Stimulated activated CD4-positive, alpha-beta T cell treated with anti-CD3 and anti-CD28 coated beads, Interleukin-1b, Interleukin-23, amount 100 ng/mL, for 4 hours (primary cell): ENCODE measurements around the gene ST8SIA5.

Experiments
- DNase-seq, 2 donors: peaks; one replicate each; pipeline ENCODE4 v3.0.0-alpha.2; 2020; ENCODE audit warnings: low read depth in 2 of 2

ST8SIA5 gene

GRCh38 chr18:46672062-46672970 lies 84.5 kb downstream of the ST8SIA5 start:
- no peak for DNase-seq

GRCh38 chr18:46668694-46669093 lies 88.2 kb downstream of the ST8SIA5 start:
- no peak for DNase-seq

- no peak for DNase-seq
Measured at GRCh38 chr18:46668135-46668534, 88.7 kb downstream of the ST8SIA5 start.

DNA sequence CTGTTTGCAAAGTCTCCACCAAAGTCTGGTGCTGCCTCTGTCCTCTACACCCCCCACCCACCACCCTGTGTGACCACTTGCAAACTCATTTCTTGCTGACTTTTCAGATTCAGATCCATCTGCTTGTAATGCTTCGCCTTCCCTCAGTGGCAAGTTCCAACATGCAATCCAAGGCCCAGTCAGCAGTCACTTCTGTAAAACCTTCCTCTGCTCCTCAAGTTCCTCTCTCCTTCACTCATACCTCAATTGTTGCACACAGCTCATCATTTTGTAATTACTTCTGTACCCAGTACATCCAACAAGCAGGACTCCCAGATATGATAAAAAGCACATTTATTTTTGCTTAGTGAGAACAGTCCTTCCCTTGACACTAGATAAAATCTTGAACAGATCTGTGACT lies 93.3 kb downstream of the ST8SIA5 start:
- no peak for DNase-seq

GRCh38 chr18:46660957-46661749 lies 95.7 kb downstream of the ST8SIA5 start:
- DNase-seq = no peak

- no peak for DNase-seq
Measured at GRCh38 chr18:46659484-46659883, 97.4 kb downstream of the ST8SIA5 start.

DNA sequence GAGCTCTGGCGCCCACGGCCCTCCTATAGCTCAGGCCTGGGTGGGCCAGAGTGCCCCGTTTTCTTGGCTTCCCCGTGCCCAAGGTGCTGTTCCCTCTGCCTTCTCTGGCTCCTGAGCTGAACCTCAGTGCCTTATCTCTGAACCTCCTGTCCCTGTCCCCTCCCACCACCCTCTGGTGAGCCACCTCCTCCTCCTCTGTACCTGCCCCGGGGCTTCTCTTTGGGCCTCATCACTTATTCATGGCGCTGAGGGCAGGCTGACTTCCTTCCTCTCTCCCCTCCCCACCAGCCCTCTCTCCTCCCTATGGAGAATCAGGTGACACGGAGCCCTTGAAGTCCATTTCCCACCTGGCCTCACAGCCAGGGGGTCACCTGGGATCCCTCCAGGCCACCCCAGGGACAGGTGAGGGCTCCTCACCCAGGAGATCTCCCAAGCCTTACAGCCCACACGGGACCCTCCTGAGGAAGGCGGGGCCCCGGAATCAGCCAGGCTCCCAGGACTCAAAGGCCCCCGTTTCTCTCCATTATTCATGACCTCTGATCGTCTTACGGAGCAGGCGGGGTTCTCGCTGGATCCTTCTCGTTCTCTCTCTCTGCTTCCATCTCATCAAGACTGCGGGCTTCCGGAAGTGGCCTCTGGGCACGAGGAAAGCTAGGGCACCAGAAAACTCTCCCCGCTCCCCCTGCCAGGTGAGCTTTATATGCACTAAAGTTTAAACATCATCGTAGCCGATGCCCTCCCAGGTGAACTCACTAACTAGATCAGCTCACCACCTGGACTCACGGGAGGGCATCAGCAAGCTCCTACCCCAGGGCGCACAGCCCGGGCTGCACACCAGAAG lies 99.5 kb downstream of the ST8SIA5 start, which contains the start of gene LOXHD1:
Gene LOXHD1 (minus strand): TSS at position 106 of the 841 bp plus-strand sequence. CDS start 187 bp downstream, outside the sequence.
- DNase-seq = no peak

- DNase-seq = no peak
Measured at GRCh38 chr18:46656326-46657114, 100.3 kb downstream of the ST8SIA5 start.

DNA sequence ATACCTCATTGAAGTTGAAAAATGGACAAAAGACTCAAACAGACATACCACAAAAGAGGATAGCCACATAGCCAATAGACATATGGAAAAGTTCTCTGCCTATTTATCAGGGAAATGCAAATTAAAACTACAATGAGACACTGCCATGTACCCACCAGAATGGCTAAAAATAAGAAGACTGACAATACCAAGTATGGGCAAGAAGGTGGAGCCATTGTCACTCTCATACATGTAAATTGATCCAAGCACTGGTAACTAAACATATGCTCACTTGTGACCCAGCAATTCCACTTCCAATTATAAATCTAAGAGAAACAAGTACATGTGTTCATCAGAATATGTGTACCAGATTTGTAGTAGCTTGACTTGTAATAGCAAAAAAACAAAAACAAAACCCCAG lies 104.5 kb downstream of the ST8SIA5 start:
- DNase-seq = no peak

DNA sequence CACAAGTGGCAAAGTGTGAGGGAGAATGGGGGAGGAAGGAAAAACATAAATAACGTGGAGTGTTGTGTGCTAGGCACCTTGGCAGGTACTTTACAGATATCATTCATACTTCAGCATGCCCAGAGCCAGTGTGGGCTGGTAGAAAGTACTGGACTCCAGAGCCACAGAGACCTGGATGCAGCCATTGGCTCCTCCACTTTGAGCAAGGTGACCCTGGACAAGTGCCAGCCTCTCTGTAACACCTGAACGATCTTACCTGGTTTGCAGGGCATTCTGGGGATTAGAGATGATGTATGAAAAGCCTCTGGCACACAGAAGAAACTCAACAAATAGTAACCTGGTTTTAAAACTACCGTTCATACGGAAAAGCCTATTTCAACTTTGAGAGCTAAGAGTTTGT lies 106.2 kb downstream of the ST8SIA5 start:
- no peak for DNase-seq

- no peak for DNase-seq
Measured at GRCh38 chr18:46649071-46649862, 107.6 kb downstream of the ST8SIA5 start.

GRCh38 chr18:46646468-46646867 lies 110.4 kb downstream of the ST8SIA5 start:
- no peak for DNase-seq

GRCh38 chr18:46642561-46642960 lies 114.3 kb downstream of the ST8SIA5 start:
- no peak for DNase-seq

DNA sequence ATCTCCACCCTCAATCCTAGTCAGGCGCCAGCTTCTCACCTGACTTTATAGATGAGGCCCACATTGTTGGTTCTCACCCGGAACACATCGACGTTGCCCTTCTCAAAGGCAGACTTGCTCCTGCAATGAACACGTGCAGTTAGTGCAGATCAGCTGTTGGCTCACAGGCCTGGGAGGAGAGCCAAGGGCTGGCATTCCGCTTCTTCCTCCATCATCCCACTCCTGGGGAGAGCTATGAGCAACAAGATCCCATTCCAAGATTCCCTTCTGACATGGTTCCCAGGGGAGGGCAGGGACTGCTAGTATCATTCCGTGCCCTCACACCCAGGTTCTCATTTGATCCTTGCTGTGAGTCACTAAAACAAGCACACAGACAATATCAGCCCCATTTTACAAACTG lies 114.9 kb downstream of the ST8SIA5 start:
- DNase-seq = no peak

GRCh38 chr18:46639386-46639785 lies 117.5 kb downstream of the ST8SIA5 start:
- DNase-seq = no peak

- no peak for DNase-seq
Measured at GRCh38 chr18:46636040-46636630, 120.7 kb downstream of the ST8SIA5 start.

DNA sequence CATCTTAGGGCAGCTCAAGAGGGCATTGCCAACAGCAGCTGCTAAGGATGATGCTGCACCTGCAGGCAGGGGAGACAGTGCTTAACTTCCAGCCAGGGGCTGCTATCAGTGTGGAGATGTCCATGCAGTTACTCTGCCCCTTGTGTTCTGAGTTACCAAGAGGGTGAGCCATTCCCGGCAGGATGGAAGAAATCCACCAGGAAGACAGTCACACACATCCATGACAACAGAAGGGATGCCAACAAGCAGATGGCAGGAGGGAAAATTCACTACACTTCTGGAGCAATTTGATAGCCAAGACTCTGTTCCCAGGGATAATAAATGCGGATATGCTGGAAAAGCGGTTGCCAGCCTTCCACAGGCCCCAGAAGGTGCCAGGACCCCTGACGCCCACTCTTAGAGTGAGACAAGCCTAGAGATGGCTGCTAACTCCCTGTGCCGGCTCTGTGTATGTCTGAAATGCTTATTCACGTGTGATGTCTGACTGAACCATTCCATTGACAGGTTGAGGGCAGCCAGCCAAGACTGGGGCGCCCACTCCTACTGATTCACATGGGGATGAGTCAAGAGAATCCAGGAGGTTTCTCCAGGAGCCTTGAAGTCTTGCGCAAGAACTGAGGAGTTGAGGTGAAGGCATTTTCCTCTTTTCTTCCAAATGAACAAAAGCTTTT lies 124.3 kb downstream of the ST8SIA5 start:
- no peak for DNase-seq

DNA sequence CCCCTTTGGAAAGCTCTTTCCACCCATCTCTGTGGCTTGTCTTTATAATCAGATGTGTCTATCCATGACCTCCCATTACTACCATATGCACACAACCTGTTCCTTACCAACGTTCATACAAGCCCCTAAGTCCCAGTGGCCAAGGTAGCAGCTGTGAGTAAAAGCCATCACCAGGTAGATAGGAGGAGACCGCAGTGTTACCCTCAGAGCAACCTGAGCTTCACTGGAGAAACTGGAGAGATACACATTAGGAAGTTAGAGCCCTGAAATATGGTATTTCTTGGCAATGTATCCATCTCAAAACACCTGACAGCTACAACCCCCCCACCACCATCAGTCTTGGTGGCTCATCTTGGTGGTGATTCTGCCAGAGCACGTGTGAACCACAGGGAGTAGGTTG lies 125.9 kb downstream of the ST8SIA5 start:
- DNase-seq = no peak

DNA sequence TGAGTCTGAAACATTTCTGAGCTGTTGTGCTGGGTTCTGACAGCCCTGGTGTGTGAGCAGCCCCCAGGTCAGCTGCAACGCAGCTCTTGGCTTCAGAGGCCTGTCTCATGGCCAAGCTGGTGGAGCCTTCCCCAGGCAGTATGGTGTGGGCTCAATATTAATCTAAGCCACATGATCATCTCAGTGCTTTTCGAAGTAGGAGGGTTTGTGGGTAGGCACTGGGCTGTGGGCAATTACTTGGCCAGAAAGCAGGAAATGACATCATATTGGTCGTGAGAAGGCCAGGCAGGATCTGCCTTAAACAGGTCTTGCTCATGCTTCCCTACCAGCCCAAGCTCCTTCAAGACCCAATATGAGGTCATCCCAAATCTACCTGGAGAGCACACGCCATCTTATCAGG lies 126.7 kb downstream of the ST8SIA5 start:
- no peak for DNase-seq
